ENCODE results near the gene PDSS2.
"Not testable (repeated sequence)": the region's sequence is repeated elsewhere in the genome, so short reads cannot be mapped to it uniquely, and the experiment has no call there.

PDSS2 gene

GRCh38 chr6:107323133-107323785 is 136.1 kb downstream of the PDSS2 start:
- DNase-seq (ENCODE audit: low read depth, low spot score): no peak

- DNase-seq (ENCODE audit: low read depth, low spot score): no peak
Measured at GRCh38 chr6:107321793-107322192, 137.6 kb downstream of the PDSS2 start.

- DNase-seq (ENCODE audit: low read depth, low spot score): no peak
Measured at GRCh38 chr6:107319906-107320530, 139.3 kb downstream of the PDSS2 start.

- DNase-seq (ENCODE audit: low read depth, low spot score): no peak
Measured at GRCh38 chr6:107318100-107318736, 141.1 kb downstream of the PDSS2 start.

- DNase-seq (ENCODE audit: low read depth, low spot score): no peak
Measured at GRCh38 chr6:107315114-107315513, 144.2 kb downstream of the PDSS2 start.

GRCh38 chr6:107314531-107314939 is 144.8 kb downstream of the PDSS2 start:
- no peak for DNase-seq (ENCODE audit: low read depth, low spot score)

GRCh38 chr6:107313776-107314175 is 145.6 kb downstream of the PDSS2 start:
- no peak for DNase-seq (ENCODE audit: low read depth, low spot score)

- DNase-seq (ENCODE audit: low read depth, low spot score): no peak
Measured at GRCh38 chr6:107310362-107310761, 149.0 kb downstream of the PDSS2 start.

- no peak for DNase-seq (ENCODE audit: low read depth, low spot score)
Measured at GRCh38 chr6:107308677-107309076, 150.7 kb downstream of the PDSS2 start.

- DNase-seq (ENCODE audit: low read depth, low spot score): not testable (repeated sequence)
Measured at GRCh38 chr6:107305994-107306393, 153.4 kb downstream of the PDSS2 start.

GRCh38 chr6:107305391-107305790 is 154.0 kb downstream of the PDSS2 start:
- no peak for DNase-seq (ENCODE audit: low read depth, low spot score)

GRCh38 chr6:107304421-107305025 is 154.8 kb downstream of the PDSS2 start:
- DNase-seq (ENCODE audit: low read depth, low spot score): no peak

GRCh38 chr6:107293350-107293749 is 166.0 kb downstream of the PDSS2 start:
- DNase-seq (ENCODE audit: low read depth, low spot score): no peak

- DNase-seq (ENCODE audit: low read depth, low spot score): no peak
Measured at GRCh38 chr6:107292715-107293271, 166.6 kb downstream of the PDSS2 start.

GRCh38 chr6:107290491-107290890 is 168.9 kb downstream of the PDSS2 start:
- DNase-seq (ENCODE audit: low read depth, low spot score): no peak

- not testable (repeated sequence) for DNase-seq (ENCODE audit: low read depth, low spot score)
Measured at GRCh38 chr6:107289258-107289657, 170.1 kb downstream of the PDSS2 start.

GRCh38 chr6:107285683-107286082 is 173.7 kb downstream of the PDSS2 start:
- not testable (repeated sequence) for DNase-seq (ENCODE audit: low read depth, low spot score)

GRCh38 chr6:107284805-107285204 is 174.6 kb downstream of the PDSS2 start:
- no peak for DNase-seq (ENCODE audit: low read depth, low spot score)

- DNase-seq (ENCODE audit: low read depth, low spot score): no peak
Measured at GRCh38 chr6:107280791-107281190, 178.6 kb downstream of the PDSS2 start.

GRCh38 chr6:107280001-107280400 is 179.4 kb downstream of the PDSS2 start:
- not testable (repeated sequence) for DNase-seq (ENCODE audit: low read depth, low spot score)

GRCh38 chr6:107275330-107275865 is 184.0 kb downstream of the PDSS2 start:
- DNase-seq (ENCODE audit: low read depth, low spot score): no peak

GRCh38 chr6:107274288-107274687 is 185.1 kb downstream of the PDSS2 start:
- DNase-seq (ENCODE audit: low read depth, low spot score): no peak
